Lung (tissue), 12 donors: ENCODE measurements around the gene MIER3. TPM values are rescaled to one million over a fixed set of nuclear protein-coding genes. Genes with fewer than 3 reads are reported as not detected.

Experiments used
- ATAC-seq: fragments of 200-7000 bp; cut with Tn5 transposase; one replicate; pipeline ENCODE4 v1.9.1; 2020; ENCODE audit warnings: moderate number of reproducible peaks; ENCODE audit not compliant: insufficient read depth, low FRiP score
- DNase-seq, 3 donors: peaks; one replicate each; pipeline ENCODE4 v3.0.0-alpha.2; 2013 to 2017
- H3K27ac ChIP-seq, 2 donors: one replicate each; pipeline ENCODE4 v1.5.1; 2013; ENCODE audit warnings: mild to moderate bottlenecking in 2 of 2, moderate library complexity in 2 of 2, control low read depth in 1 of 2, inconsistent platforms in 1 of 2, low read depth in 1 of 2, low read length in 1 of 2
- H3K27me3 ChIP-seq, 3 donors: one replicate each; pipeline ENCODE4 v1.5.1; 2013; ENCODE audit warnings: low read length in 2 of 3; ENCODE audit not compliant: control insufficient read depth in 3 of 3, insufficient read depth in 3 of 3
- H3K36me3 ChIP-seq, 4 donors: one replicate each; pipeline ENCODE4 v1.5.1; 2013; ENCODE audit warnings: low read length in 4 of 4, mild to moderate bottlenecking in 1 of 4, moderate library complexity in 1 of 4; ENCODE audit not compliant: control insufficient read depth in 4 of 4, insufficient read depth in 4 of 4
- H3K4me1 ChIP-seq, 5 donors: one replicate each; pipeline ENCODE4 v1.5.1; 2013; ENCODE audit warnings: low read length in 5 of 5, mild to moderate bottlenecking in 2 of 5, moderate library complexity in 1 of 5; ENCODE audit not compliant: control insufficient read depth in 5 of 5, insufficient read depth in 5 of 5
- H3K4me3 ChIP-seq: one replicate; pipeline ENCODE4 v1.5.1; 2013; ENCODE audit warnings: mild to moderate bottlenecking, control low read depth, moderate library complexity
- H3K9ac ChIP-seq, 2 donors: one replicate each; pipeline ENCODE4 v1.5.1; 2013; ENCODE audit warnings: low read length in 2 of 2, control low read depth in 1 of 2; ENCODE audit not compliant: insufficient read depth in 1 of 2
- H3K9me3 ChIP-seq, 4 donors: one replicate each; pipeline ENCODE4 v1.5.1; 2013; ENCODE audit warnings: low read length in 3 of 4, mild to moderate bottlenecking in 1 of 4, moderate library complexity in 1 of 4; ENCODE audit not compliant: control insufficient read depth in 4 of 4, insufficient read depth in 3 of 4
- CTCF ChIP-seq: IDR thresholded peaks from 2 replicates; pipeline ENCODE4 v1.5.1; 2012; ENCODE audit warnings: mild to moderate bottlenecking; ENCODE audit errors: control extremely low read depth, extremely low read depth
- WGBS, 2 donors: extraction: QIAGEN DNeasy Blood & Tissue Kit; methylation state at CpG; one replicate each; pipeline ENCODE4 v1.1.7; 2013; 5-methylcytosine and 5-hydroxymethylcytosine counted together
- polyA plus RNA-seq, 2 donors: library from polyadenylated mRNA; stranded (reverse); fragments of 200-250 nt; gene quantifications; one replicate each; pipeline ENCODE4 v1.2.1, GENCODE V29; 2013
- total RNA-seq, 2 donors: library from RNA; depleted of rRNA in 1 of 2; stranded (reverse); fragments of >200 nt in 1 of 2; gene quantifications; one replicate each; pipeline ENCODE4 v1.2.1, GENCODE V29; 2014 to 2021
- donor health status: control.
- donor health status: control.
- donor health status: Bipolar disorder and iron deficiency.
- donor health status: healthy.
- donor health status: DM: yes; HTN: yes; CAD: no.

The MIER3 gene
- total and polyA plus RNA-seq, 4 donors, result 4.9 to 26.7 (median 10.6) TPM

GRCh38 chr5:56873056-56873455 is 78.9 kb downstream of the MIER3 start:
- DNase-seq, result no peak
- Histone ChIP-seq H3K27me3 (no peaks in the 10 kb centered on the region), H3K9me3 (no peaks in the 10 kb centered on the region), H3K27ac (no peak overlapping the region), H3K36me3 (peaks cover 10 to 67% (median 31%) of the 10 kb centered on the region in 4 donors), H3K4me1 (no peaks in the 10 kb centered on the region), H3K4me3 (no peak overlapping the region), H3K9ac (no peak overlapping the region)
- TF ChIP-seq CTCF, result no peak
- ATAC-seq, result no peak
- 22 to 55% methylated on average over 3 of the region's 3 CpGs for WGBS, 2 donors

GRCh38 chr5:56871777-56872176 is 80.1 kb downstream of the MIER3 start:
- no peaks in the 10 kb centered on the region for H3K9me3 ChIP-seq
- DNase-seq (no peak), ATAC-seq (no peak)
- H3K27me3 ChIP-seq, result no peaks in the 10 kb centered on the region
- H3K4me1 ChIP-seq, result no peaks in the 10 kb centered on the region
- no peak overlapping the region for H3K27ac ChIP-seq
- no peak overlapping the region for H3K4me3 ChIP-seq
- WGBS, 2 donors, result 31 to 73% methylated on average over 2 of the region's 2 CpGs
- no peak for TF ChIP-seq CTCF
- H3K9ac ChIP-seq, result no peak overlapping the region
- H3K36me3 ChIP-seq, result peaks cover 10 to 62% (median 25%) of the 10 kb centered on the region in 4 donors

Other genes starting within 250 kb of the MIER3 start
- gene MAP3K1, start 136.6 kb downstream of the MIER3 start, total RNA-seq, result 10 to 100 TPM; 21.4 to 55.2 TPM
- gene MAP3K1, start 136.6 kb downstream of the MIER3 start, polyA plus RNA-seq, result 10 to 100 TPM in 1 of 2 donors, 1 to 10 TPM in 1; 7.7 to 10.6 TPM
- 10 to 100 TPM in 1 of 2 donors, 1 to 10 TPM in 1; 9.6 to 10.4 TPM for gene SETD9, start 42.5 kb downstream of the MIER3 start, total RNA-seq
- 1 to 10 TPM; 7.5 to 9.6 TPM for gene SETD9, start 42.5 kb downstream of the MIER3 start, polyA plus RNA-seq
- gene GPBP1, start 221.9 kb upstream of the MIER3 start, total RNA-seq, result 100 to 1,000 TPM in 1 of 2 donors, 10 to 100 TPM in 1; 49.6 to 159 TPM
- 10 to 100 TPM; 42.6 to 49.3 TPM for gene GPBP1, start 221.9 kb upstream of the MIER3 start, polyA plus RNA-seq